Peyer's patch (tissue), 4 donors: Measurements from ENCODE around the gene TBCD. TPM values are rescaled to one million over a fixed set of nuclear protein-coding genes. Genes with fewer than 3 reads are reported as not detected.

ENCODE experiments used
- DNase-seq, 3 donors: peaks; one replicate each; pipeline ENCODE4 v3.0.0-alpha.2; 2017 to 2019
- H3K27ac ChIP-seq, 4 donors: fragments of 200-600 bp; sonication (generic); one replicate each; pipeline ENCODE4 v1.5.1; 2016 to 2019
- H3K27me3 ChIP-seq, 2 donors: fragments of 200-600 bp; sonication (generic); one replicate each; pipeline ENCODE4 v1.5.1; 2019
- H3K36me3 ChIP-seq, 3 donors: fragments of 200-600 bp; sonication (generic); one replicate each; pipeline ENCODE4 v1.5.1; 2016 to 2019
- H3K4me1 ChIP-seq, 4 donors: fragments of 200-600 bp; sonication (generic); one replicate each; pipeline ENCODE4 v1.5.1; 2016 to 2019
- H3K4me3 ChIP-seq, 4 donors: fragments of 200-600 bp; sonication (generic); 1 replicate in 3 of 4; 2 replicates in 1 of 4; pipeline ENCODE4 v1.5.1; 2016 to 2019; ENCODE audit warnings: mild to moderate bottlenecking in 1 of 4
- H3K9me3 ChIP-seq, 4 donors: fragments of 200-600 bp; sonication (generic); one replicate each; pipeline ENCODE4 v1.5.1; 2016 to 2019; ENCODE audit warnings: mild to moderate bottlenecking in 1 of 4
- CTCF ChIP-seq, 6 experiments: fragments of 450-650 bp in 4 of 6; fragments of 200-600 bp in 2 of 6; sonication (generic) in 1 of 6; IDR thresholded peaks; one replicate each; pipeline ENCODE4 v1.5.1; 2017 to 2019; ENCODE audit warnings: antibody characterized with exemption in 6 of 6, mild to moderate bottlenecking in 3 of 6, moderate library complexity in 1 of 6
- POLR2A ChIP-seq, 2 donors: fragments of 450-650 bp; IDR thresholded peaks; one replicate each; pipeline ENCODE4 v1.5.1; 2017; ENCODE audit warnings: antibody characterized with exemption in 2 of 2, mild to moderate bottlenecking in 2 of 2, moderate library complexity in 2 of 2
- total RNA-seq, 4 donors: library from RNA; depleted of rRNA; stranded (reverse); fragments of >200 nt; gene quantifications; one replicate each; pipeline ENCODE4 v1.1.0, GENCODE V29; 2016

The TBCD gene
- total RNA-seq, 4 donors from 2014 or later: 58.7 to 130 (median 74.8) TPM

GRCh38 chr17:82911822-82912221 is 160.0 kb downstream of the TBCD start:
- Histone ChIP-seq H3K27ac (no peak overlapping the region), H3K36me3 (peaks cover 0 to 4% (median 0%) of the 10 kb centered on the region in 3 donors), H3K9me3 (no peaks in the 10 kb centered on the region), H3K4me3 (no peak overlapping the region), H3K4me1 (peaks cover 0 to 9% (median 0%) of the 10 kb centered on the region in 4 donors), H3K27me3 (no peaks in the 10 kb centered on the region)
- DNase-seq: no peak
- TF ChIP-seq CTCF (IDR thresholded peaks at IDR 0.05) (no peak), POLR2A (IDR thresholded peaks at IDR 0.05) (no peak)

- H3K27ac ChIP-seq: no peak overlapping the region
- H3K4me3 ChIP-seq: no peak overlapping the region
- no peaks in the 10 kb centered on the region for H3K36me3 ChIP-seq
- no peak for DNase-seq
- no peaks in the 10 kb centered on the region for H3K27me3 ChIP-seq
- no peak for TF ChIP-seq POLR2A (IDR thresholded peaks at IDR 0.05)
- no peaks in the 10 kb centered on the region for H3K9me3 ChIP-seq
- H3K4me1 ChIP-seq: peaks cover 0 to 9% (median 0%) of the 10 kb centered on the region in 4 donors
Measured at GRCh38 chr17:82912484-82913089, 160.7 kb downstream of the TBCD start.

- Histone ChIP-seq H3K36me3 (no peaks in the 10 kb centered on the region), H3K4me1 (peaks cover 0 to 9% (median 0%) of the 10 kb centered on the region in 4 donors), H3K27ac (no peak overlapping the region), H3K27me3 (no peaks in the 10 kb centered on the region), H3K9me3 (no peaks in the 10 kb centered on the region), H3K4me3 (no peak overlapping the region)
- DNase-seq: no peak
- TF ChIP-seq CTCF (IDR thresholded peaks at IDR 0.05) (peak in 1 of 6 experiments; percentile 24), POLR2A (IDR thresholded peaks at IDR 0.05) (no peak)
Measured at GRCh38 chr17:82913304-82914043, 161.6 kb downstream of the TBCD start.

- no peaks in the 10 kb centered on the region for H3K9me3 ChIP-seq
- TF ChIP-seq POLR2A (IDR thresholded peaks at IDR 0.05) (no peak), CTCF (IDR thresholded peaks at IDR 0.05) (peak in 3 of 6 experiments; percentile 11 to 26 (median 25))
- H3K27me3 ChIP-seq: no peaks in the 10 kb centered on the region
- DNase-seq: no peak
- peak overlapping the region in 1 of 4 donors; percentile 38 for H3K27ac ChIP-seq
- H3K4me3 ChIP-seq: no peak overlapping the region
- H3K36me3 ChIP-seq: no peaks in the 10 kb centered on the region
- peaks cover 0 to 9% (median 0%) of the 10 kb centered on the region in 4 donors for H3K4me1 ChIP-seq
Measured at GRCh38 chr17:82914375-82914774, 162.5 kb downstream of the TBCD start.

- Histone ChIP-seq H3K4me3 (peak overlapping the region in 1 of 4 donors; percentile 12), H3K27ac (peak overlapping the region in 1 of 4 donors; percentile 55), H3K4me1 (peaks cover 0 to 9% (median 0%) of the 10 kb centered on the region in 4 donors), H3K27me3 (no peaks in the 10 kb centered on the region), H3K36me3 (no peaks in the 10 kb centered on the region), H3K9me3 (no peaks in the 10 kb centered on the region)
- no peak for TF ChIP-seq POLR2A (IDR thresholded peaks at IDR 0.05)
- TF ChIP-seq CTCF (IDR thresholded peaks at IDR 0.05): no peak
- peak in 1 of 3 donors; percentile 21 for DNase-seq
Measured at GRCh38 chr17:82915010-82915756, 163.3 kb downstream of the TBCD start.

- no peaks in the 10 kb centered on the region for H3K27me3 ChIP-seq
- no peaks in the 10 kb centered on the region for H3K9me3 ChIP-seq
- H3K27ac ChIP-seq: peak overlapping the region in 1 of 4 donors; percentile 55
- TF ChIP-seq POLR2A (IDR thresholded peaks at IDR 0.05): no peak
- no peak for TF ChIP-seq CTCF (IDR thresholded peaks at IDR 0.05)
- H3K36me3 ChIP-seq: no peaks in the 10 kb centered on the region
- H3K4me3 ChIP-seq: peak overlapping the region in 1 of 4 donors; percentile 12
- peaks cover 0 to 9% (median 0%) of the 10 kb centered on the region in 4 donors for H3K4me1 ChIP-seq
- peak in 1 of 3 donors; percentile 52 for DNase-seq
Measured at GRCh38 chr17:82915757-82916027, 163.8 kb downstream of the TBCD start.
